ENCODE measurements around the gene BCL7C.

BCL7C gene

GRCh38 chr16:30927789-30928378 is 34.0 kb upstream of the BCL7C start:
- TF ChIP-seq CTCF (IDR thresholded peaks at IDR 0.05; ENCODE audit: low read length): no peak
- no peak for TF ChIP-seq EZH2phosphoT487 (IDR thresholded peaks at IDR 0.05; ENCODE audit: low read length)
- TF ChIP-seq EZH2 (optimal IDR thresholded peaks at IDR 0.05; ENCODE audit: low read depth, low read length): no peak
- no peaks in the 10 kb centered on the region for H3K27me3 ChIP-seq (replicated peaks; ENCODE audit: insufficient read depth, low read length)
- H2AFZ ChIP-seq (ENCODE audit: low read length): no peak overlapping the region
- H3F3A ChIP-seq (ENCODE audit: insufficient read depth, low read length): no peaks in the 10 kb centered on the region
- no peaks in the 10 kb centered on the region for H4K20me1 ChIP-seq (ENCODE audit: insufficient read depth, low read length)
- no peak overlapping the region for H3K27ac ChIP-seq (ENCODE audit: low read length)
- H3K9me2 ChIP-seq (replicated peaks; ENCODE audit: insufficient read depth, low read length): no peaks in the 10 kb centered on the region
- H3K4me1 ChIP-seq (ENCODE audit: low read length): no peaks in the 10 kb centered on the region
- H3K4me3 ChIP-seq (ENCODE audit: low read length): no peak overlapping the region
- no peak overlapping the region for H3K9ac ChIP-seq (ENCODE audit: low read length)
- no peaks in the 10 kb centered on the region for H3K36me3 ChIP-seq (replicated peaks; ENCODE audit: insufficient read depth, low read length)
- no peaks in the 10 kb centered on the region for H3K79me2 ChIP-seq (ENCODE audit: low read length)
- H3K4me2 ChIP-seq (ENCODE audit: low read depth, low read length): no peak overlapping the region
- H3K9me3 ChIP-seq (replicated peaks; ENCODE audit: insufficient read depth, low read length): no peaks in the 10 kb centered on the region
- peak; percentile 38 for DNase-seq

GRCh38 chr16:30926937-30927788 is 33.3 kb upstream of the BCL7C start:
- no peak for DNase-seq
- H3K27ac ChIP-seq (ENCODE audit: low read length): no peak overlapping the region
- no peak overlapping the region for H3K4me2 ChIP-seq (ENCODE audit: low read depth, low read length)
- no peaks in the 10 kb centered on the region for H3K27me3 ChIP-seq (replicated peaks; ENCODE audit: insufficient read depth, low read length)
- TF ChIP-seq EZH2phosphoT487 (IDR thresholded peaks at IDR 0.05; ENCODE audit: low read length) (no peak), CTCF (IDR thresholded peaks at IDR 0.05; ENCODE audit: low read length) (no peak), EZH2 (optimal IDR thresholded peaks at IDR 0.05; ENCODE audit: low read depth, low read length) (no peak)
- H3K9me2 ChIP-seq (replicated peaks; ENCODE audit: insufficient read depth, low read length): no peaks in the 10 kb centered on the region
- no peaks in the 10 kb centered on the region for H3F3A ChIP-seq (ENCODE audit: insufficient read depth, low read length)
- H3K4me1 ChIP-seq (ENCODE audit: low read length): no peaks in the 10 kb centered on the region
- H3K79me2 ChIP-seq (ENCODE audit: low read length): no peaks in the 10 kb centered on the region
- no peak overlapping the region for H2AFZ ChIP-seq (ENCODE audit: low read length)
- no peak overlapping the region for H3K9ac ChIP-seq (ENCODE audit: low read length)
- no peaks in the 10 kb centered on the region for H3K36me3 ChIP-seq (replicated peaks; ENCODE audit: insufficient read depth, low read length)
- no peaks in the 10 kb centered on the region for H3K9me3 ChIP-seq (replicated peaks; ENCODE audit: insufficient read depth, low read length)
- no peak overlapping the region for H3K4me3 ChIP-seq (ENCODE audit: low read length)
- no peaks in the 10 kb centered on the region for H4K20me1 ChIP-seq (ENCODE audit: insufficient read depth, low read length)

GRCh38 chr16:30925995-30926811 is 32.3 kb upstream of the BCL7C start:
- Histone ChIP-seq H3K9me2 (replicated peaks; ENCODE audit: insufficient read depth, low read length) (no peaks in the 10 kb centered on the region), H3K4me1 (ENCODE audit: low read length) (0 out of 2 replicates have a peak, but pooled peaks cover 6% of the 10 kb centered on the region), H3K27ac (ENCODE audit: low read length) (no peak overlapping the region), H3K9ac (ENCODE audit: low read length) (no peak overlapping the region), H3K4me3 (ENCODE audit: low read length) (no peak overlapping the region), H3K4me2 (ENCODE audit: low read depth, low read length) (no peak overlapping the region), H2AFZ (ENCODE audit: low read length) (no peak overlapping the region), H3K36me3 (replicated peaks; ENCODE audit: insufficient read depth, low read length) (no peaks in the 10 kb centered on the region), H3K9me3 (replicated peaks; ENCODE audit: insufficient read depth, low read length) (no peaks in the 10 kb centered on the region), H3K79me2 (ENCODE audit: low read length) (no peaks in the 10 kb centered on the region), H3F3A (ENCODE audit: insufficient read depth, low read length) (peaks cover 3% of the 10 kb centered on the region; the same call in 1 of the 2 replicates), H4K20me1 (ENCODE audit: insufficient read depth, low read length) (no peaks in the 10 kb centered on the region), H3K27me3 (replicated peaks; ENCODE audit: insufficient read depth, low read length) (no peaks in the 10 kb centered on the region)
- TF ChIP-seq CTCF (IDR thresholded peaks at IDR 0.05; ENCODE audit: low read length): no peak
- no peak for TF ChIP-seq EZH2phosphoT487 (IDR thresholded peaks at IDR 0.05; ENCODE audit: low read length)
- no peak for TF ChIP-seq EZH2 (optimal IDR thresholded peaks at IDR 0.05; ENCODE audit: low read depth, low read length)
- DNase-seq: no peak

Measured in MM.1S (cell line).